WI38 (cell line): ENCODE measurements around the gene LYVE1.

Source experiments
- H3K4me3 ChIP-seq: 2 replicates; pipeline ENCODE4 v1.5.1; 2011; ENCODE audit warnings: low read depth, mild to moderate bottlenecking, control low read depth, low read length
- CTCF ChIP-seq: IDR thresholded peaks from 2 replicates; pipeline ENCODE4 v1.5.1; 2012; ENCODE audit warnings: low read depth, mild to moderate bottlenecking, control low read depth, low read length

Gene LYVE1

GRCh38 chr11:10561043-10561818, 7.2 kb downstream of the LYVE1 start:
- no peak for TF ChIP-seq CTCF
- H3K4me3 ChIP-seq, result no peak overlapping the region

GRCh38 chr11:10558288-10558687, 10.2 kb downstream of the LYVE1 start:
- H3K4me3 ChIP-seq, result no peak overlapping the region
- no peak for TF ChIP-seq CTCF

GRCh38 chr11:10556590-10556989, 11.9 kb downstream of the LYVE1 start:
- TF ChIP-seq CTCF, result no peak
- H3K4me3 ChIP-seq, result no peak overlapping the region

- no peak overlapping the region for H3K4me3 ChIP-seq
- TF ChIP-seq CTCF, result no peak
These were observed 16.6 kb downstream of the LYVE1 start for GRCh38 chr11:10551845-10552352.

- no peak overlapping the region for H3K4me3 ChIP-seq
- no peak for TF ChIP-seq CTCF
These were observed 17.2 kb downstream of the LYVE1 start for GRCh38 chr11:10551290-10551592.

GRCh38 chr11:10550503-10551289, 17.8 kb downstream of the LYVE1 start:
- no peak overlapping the region for H3K4me3 ChIP-seq
- TF ChIP-seq CTCF, result no peak
